ENCODE measurements around the gene LAGE3. TPM values are rescaled to one million over a fixed set of nuclear protein-coding genes. Genes with fewer than 3 reads are reported as not detected.

The LAGE3 gene
- total and polyA plus RNA-seq, 9 donors, result 2.7 to 39.3 (median 22.9) TPM

- intact Hi-C loops (cut with DNase I), result no loop called here
- TF ChIP-seq POLR2A (IDR thresholded peaks at IDR 0.05), result no peak
- TF ChIP-seq CTCF (IDR thresholded peaks at IDR 0.05), result no peak
- no peak for TF ChIP-seq EP300 (IDR thresholded peaks at IDR 0.05)
- Histone ChIP-seq H3K36me3 (no peaks in the 10 kb centered on the region), H3K27ac (peak overlapping the region; percentile 52 to 80), H3K9me3 (no peaks in the 10 kb centered on the region), H3K27me3 (no peaks in the 10 kb centered on the region), H3K4me3 (peak overlapping the region; percentile 53), H3K4me1 (ENCODE audit: insufficient read depth) (no peaks in the 10 kb centered on the region)
- peak in 2 of 5 donors; percentile 31 to 56 for DNase-seq
- 63 to 66% (median 66%) methylated on average over 32 to 35 of the region's 35 CpGs for WGBS, 3 donors
Observed at GRCh38 chrX:154485150-154486051, 6.3 kb upstream of the LAGE3 start.

GRCh38 chrX:154484255-154485149 lies 5.4 kb upstream of the LAGE3 start:
- Histone ChIP-seq H3K4me3 (no peak overlapping the region), H3K9me3 (no peaks in the 10 kb centered on the region), H3K27me3 (no peaks in the 10 kb centered on the region), H3K27ac (no peak overlapping the region), H3K4me1 (ENCODE audit: insufficient read depth) (no peaks in the 10 kb centered on the region), H3K36me3 (no peaks in the 10 kb centered on the region)
- intact Hi-C loops (cut with DNase I), result no loop called here
- no peak for TF ChIP-seq POLR2A (IDR thresholded peaks at IDR 0.05)
- no peak for TF ChIP-seq CTCF (IDR thresholded peaks at IDR 0.05)
- no peak for TF ChIP-seq EP300 (IDR thresholded peaks at IDR 0.05)
- WGBS, 3 donors, result 85 to 86% (median 86%) methylated on average over 16 of the region's 16 CpGs
- DNase-seq, result peak in 1 of 5 donors; percentile 23

GRCh38 chrX:154483325-154483724 lies 4.2 kb upstream of the LAGE3 start:
- DNase-seq, result no peak
- Histone ChIP-seq H3K27ac (no peak overlapping the region), H3K27me3 (no peaks in the 10 kb centered on the region), H3K9me3 (no peaks in the 10 kb centered on the region), H3K36me3 (no peaks in the 10 kb centered on the region), H3K4me1 (ENCODE audit: insufficient read depth) (no peaks in the 10 kb centered on the region), H3K4me3 (no peak overlapping the region)
- intact Hi-C loops (cut with DNase I), result no loop called here
- 78 to 79% (median 79%) methylated on average over 7 of the region's 7 CpGs for WGBS, 3 donors
- TF ChIP-seq CTCF (IDR thresholded peaks at IDR 0.05) (no peak), EP300 (IDR thresholded peaks at IDR 0.05) (no peak)

GRCh38 chrX:154482786-154483185 lies 3.7 kb upstream of the LAGE3 start:
- WGBS, 3 donors, result 75 to 82% (median 76%) methylated on average over 7 of the region's 7 CpGs
- Histone ChIP-seq H3K27me3 (no peaks in the 10 kb centered on the region), H3K4me1 (ENCODE audit: insufficient read depth) (peaks cover 3% of the 10 kb centered on the region), H3K4me3 (no peak overlapping the region), H3K36me3 (no peaks in the 10 kb centered on the region), H3K9me3 (no peaks in the 10 kb centered on the region), H3K27ac (no peak overlapping the region)
- intact Hi-C loops (cut with DNase I), result no loop called here
- no peak for TF ChIP-seq POLR2A (IDR thresholded peaks at IDR 0.05)
- no peak for TF ChIP-seq EP300 (IDR thresholded peaks at IDR 0.05)
- TF ChIP-seq CTCF (IDR thresholded peaks at IDR 0.05), result no peak
- DNase-seq, result no peak

Measured in ovary (tissue), 9 donors.